ENCODE data around the gene ADAM22.

Gene ADAM22

GRCh38 chr7:87933605-87933952, 472 bp upstream of the ADAM22 start:
- H3K27ac ChIP-seq, result peak overlapping the region; percentile 68
- no peaks in the 10 kb centered on the region for H3K36me3 ChIP-seq (ENCODE audit: insufficient read depth)
- no peaks in the 10 kb centered on the region for H4K20me1 ChIP-seq (ENCODE audit: insufficient read depth)
- peak overlapping the region; percentile 67; the same call in 1 of the 2 replicates for H3K9ac ChIP-seq
- no peaks in the 10 kb centered on the region for H3K27me3 ChIP-seq (ENCODE audit: insufficient read depth, low read depth)
- TF ChIP-seq CTCF (conservative IDR thresholded peaks at IDR 0.05; ENCODE audit: low read depth, low read length), result no peak
- H3K4me2 ChIP-seq, result peak overlapping the region; percentile 92
- no peak overlapping the region for H3K4me3 ChIP-seq (IDR thresholded peaks at IDR 0.05; ENCODE audit: insufficient read depth, low read depth, low read length)
- peaks cover 25% of the 10 kb centered on the region for H3K4me1 ChIP-seq (ENCODE audit: low read depth, poor library complexity, severe bottlenecking)
- peaks cover 15% of the 10 kb centered on the region; the same call in 1 of the 2 replicates for H3K79me2 ChIP-seq (ENCODE audit: insufficient read depth, low read depth)
- H2AFZ ChIP-seq (ENCODE audit: low read depth), result peak overlapping the region; percentile 99

GRCh38 chr7:87934699-87935383, 790 bp downstream of the ADAM22 start:
- H3K4me3 ChIP-seq (IDR thresholded peaks at IDR 0.05; ENCODE audit: insufficient read depth, low read depth, low read length), result no peak overlapping the region
- peaks cover 4% of the 10 kb centered on the region; the same call in 1 of the 2 replicates for H3K36me3 ChIP-seq (ENCODE audit: insufficient read depth)
- peak overlapping the region; percentile 67; the same call in 1 of the 2 replicates for H3K9ac ChIP-seq
- peak overlapping the region; percentile 68 for H3K27ac ChIP-seq
- H3K27me3 ChIP-seq (ENCODE audit: insufficient read depth, low read depth), result no peaks in the 10 kb centered on the region
- no peaks in the 10 kb centered on the region for H4K20me1 ChIP-seq (ENCODE audit: insufficient read depth)
- peak overlapping the region; percentile 91 for H3K4me2 ChIP-seq
- peaks cover 25% of the 10 kb centered on the region for H3K4me1 ChIP-seq (ENCODE audit: low read depth, poor library complexity, severe bottlenecking)
- no peak for TF ChIP-seq CTCF (conservative IDR thresholded peaks at IDR 0.05; ENCODE audit: low read depth, low read length)
- H2AFZ ChIP-seq (ENCODE audit: low read depth), result peak overlapping the region; percentile 99
- H3K79me2 ChIP-seq (ENCODE audit: insufficient read depth, low read depth), result peaks cover 15% of the 10 kb centered on the region; the same call in 1 of the 2 replicates

GRCh38 chr7:87935384-87935706, 1.3 kb downstream of the ADAM22 start:
- Histone ChIP-seq H2AFZ (ENCODE audit: low read depth) (peak overlapping the region; percentile 99), H3K4me2 (peak overlapping the region; percentile 91), H3K4me3 (IDR thresholded peaks at IDR 0.05; ENCODE audit: insufficient read depth, low read depth, low read length) (no peak overlapping the region), H3K27ac (no peak overlapping the region), H3K9ac (peak overlapping the region; percentile 67; the same call in 1 of the 2 replicates), H4K20me1 (ENCODE audit: insufficient read depth) (no peaks in the 10 kb centered on the region), H3K36me3 (ENCODE audit: insufficient read depth) (peaks cover 4% of the 10 kb centered on the region; the same call in 1 of the 2 replicates), H3K79me2 (ENCODE audit: insufficient read depth, low read depth) (peaks cover 15% of the 10 kb centered on the region; the same call in 1 of the 2 replicates), H3K27me3 (ENCODE audit: insufficient read depth, low read depth) (no peaks in the 10 kb centered on the region), H3K4me1 (ENCODE audit: low read depth, poor library complexity, severe bottlenecking) (peaks cover 25% of the 10 kb centered on the region)
- no peak for TF ChIP-seq CTCF (conservative IDR thresholded peaks at IDR 0.05; ENCODE audit: low read depth, low read length)

GRCh38 chr7:87941138-87941537, 7.1 kb downstream of the ADAM22 start:
- Histone ChIP-seq H3K36me3 (ENCODE audit: insufficient read depth) (peaks cover 4% of the 10 kb centered on the region; the same call in 1 of the 2 replicates), H3K4me1 (ENCODE audit: low read depth, poor library complexity, severe bottlenecking) (peaks cover 12% of the 10 kb centered on the region), H3K27ac (no peak overlapping the region), H2AFZ (ENCODE audit: low read depth) (no peak overlapping the region), H3K4me2 (no peak overlapping the region), H3K27me3 (ENCODE audit: insufficient read depth, low read depth) (no peaks in the 10 kb centered on the region), H3K79me2 (ENCODE audit: insufficient read depth, low read depth) (peaks cover 8% of the 10 kb centered on the region; the same call in 1 of the 2 replicates), H3K9ac (no peak overlapping the region), H4K20me1 (ENCODE audit: insufficient read depth) (no peaks in the 10 kb centered on the region), H3K4me3 (IDR thresholded peaks at IDR 0.05; ENCODE audit: insufficient read depth, low read depth, low read length) (no peak overlapping the region)
- TF ChIP-seq CTCF (conservative IDR thresholded peaks at IDR 0.05; ENCODE audit: low read depth, low read length), result no peak
